Measurements from ENCODE around the gene PAGE3. TPM values are rescaled to one million over a fixed set of nuclear protein-coding genes. Genes with fewer than 3 reads are reported as not detected.

Gene PAGE3, protein sequence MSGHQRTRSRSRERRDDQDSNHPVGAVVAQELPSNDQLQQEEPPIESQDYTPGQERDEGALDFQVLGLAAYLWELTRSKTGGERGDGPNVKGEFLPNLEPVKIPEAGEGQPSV
- polyA plus RNA-seq (2012; ENCODE audit: low read depth, missing spikeins) = not detected

DNA sequence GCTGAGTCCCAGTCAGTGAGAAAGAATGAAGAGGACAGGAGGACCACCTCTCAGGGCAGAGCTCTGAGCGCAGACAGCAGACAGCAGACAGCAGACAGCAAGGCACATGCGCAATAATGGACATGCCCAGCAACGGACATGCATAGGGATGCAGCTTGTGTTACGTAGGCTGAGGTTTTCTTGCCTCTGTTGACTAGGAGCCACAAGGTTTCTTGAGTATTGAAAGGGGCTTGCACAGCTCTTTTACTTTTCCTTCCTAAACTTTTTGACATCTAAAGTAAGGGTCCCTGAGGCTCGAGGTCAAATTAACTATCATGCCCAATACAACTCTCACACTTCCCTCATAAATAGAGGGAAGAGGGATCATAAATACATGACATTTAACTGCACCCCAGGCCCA lies at the start of gene PAGE3:
Gene PAGE3 (minus strand): TSS at position 101 of the 400 bp plus-strand sequence. CDS start 1,013 bp downstream, outside the sequence.
- no peak for TF ChIP-seq POLR2A (IDR thresholded peaks at IDR 0.05; ENCODE audit: low read depth, low read length)
- TF ChIP-seq POLR2AphosphoS5 (IDR thresholded peaks at IDR 0.05; ENCODE audit: low read depth, low read length) = no peak
- no peak for TF ChIP-seq PAX5 (IDR thresholded peaks at IDR 0.05; ENCODE audit: insufficient read depth, low read length, severe bottlenecking)
- TF ChIP-seq POU2F2 (IDR thresholded peaks at IDR 0.05; ENCODE audit: low read depth, low read length) = no peak
- TF ChIP-seq TAF1 (IDR thresholded peaks at IDR 0.05; ENCODE audit: low read depth, low read length) = no peak
- DNase-seq (ENCODE audit: insufficient read length, low spot score) = no peak
- FAIRE-seq = no peak

DNA sequence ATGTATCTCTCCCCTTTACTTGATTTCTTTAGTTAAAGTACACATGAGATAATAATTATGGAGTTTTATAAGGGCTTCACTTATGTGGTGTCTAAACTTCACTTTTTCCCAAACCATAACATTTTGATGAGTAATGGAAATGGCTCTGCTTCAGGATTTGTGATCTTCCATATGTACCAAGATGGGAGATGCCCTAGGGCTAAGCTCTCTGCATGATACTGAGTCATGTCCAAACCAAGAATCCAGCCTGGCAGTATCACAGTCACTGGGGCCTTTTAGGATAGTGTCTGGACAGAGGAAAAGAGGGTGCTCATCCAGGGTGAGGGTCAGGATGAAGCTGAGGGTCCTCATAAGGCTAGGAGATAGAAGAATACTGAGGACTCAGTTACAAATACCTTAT lies 47.9 kb upstream of the PAGE3 start:
- DNase-seq (ENCODE audit: insufficient read length, low spot score) (no peak), FAIRE-seq (no peak)
- TF ChIP-seq POLR2A (IDR thresholded peaks at IDR 0.05; ENCODE audit: low read depth, low read length) (no peak), POU2F2 (IDR thresholded peaks at IDR 0.05; ENCODE audit: low read depth, low read length) (no peak), SPI1 (IDR thresholded peaks at IDR 0.05; ENCODE audit: low read depth, low read length) (no peak)

DNA sequence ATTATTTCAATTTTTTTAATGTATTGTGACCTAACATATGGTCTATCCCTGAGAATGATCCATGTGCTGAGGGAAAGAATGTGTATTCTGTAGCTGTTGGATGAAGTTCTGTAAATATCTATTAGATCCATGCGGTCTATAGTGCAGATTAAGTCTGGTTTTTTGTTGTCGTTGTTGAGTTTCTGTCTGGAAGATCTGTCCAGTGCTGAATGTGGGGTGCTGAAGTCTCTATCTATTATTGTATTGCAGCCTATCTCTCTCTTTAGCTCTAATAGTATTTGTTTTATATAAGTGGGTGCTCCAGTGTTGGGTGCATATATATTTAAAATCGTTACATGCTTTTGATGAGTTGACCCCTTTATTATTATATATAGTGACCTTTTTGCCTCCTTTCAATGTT lies 26.2 kb upstream of the PAGE3 start:
- TF ChIP-seq POU2F2 (IDR thresholded peaks at IDR 0.05; ENCODE audit: low read depth, low read length) (no peak), TAF1 (IDR thresholded peaks at IDR 0.05; ENCODE audit: low read depth, low read length) (no peak), PAX5 (IDR thresholded peaks at IDR 0.05; ENCODE audit: insufficient read depth, low read length, severe bottlenecking) (no peak), POLR2A (IDR thresholded peaks at IDR 0.05; ENCODE audit: low read depth, low read length) (no peak), POLR2AphosphoS5 (IDR thresholded peaks at IDR 0.05; ENCODE audit: low read depth, low read length) (no peak), SPI1 (IDR thresholded peaks at IDR 0.05; ENCODE audit: low read depth, low read length) (no peak)
- no peak for FAIRE-seq
- no peak for DNase-seq (ENCODE audit: insufficient read length, low spot score)

DNA sequence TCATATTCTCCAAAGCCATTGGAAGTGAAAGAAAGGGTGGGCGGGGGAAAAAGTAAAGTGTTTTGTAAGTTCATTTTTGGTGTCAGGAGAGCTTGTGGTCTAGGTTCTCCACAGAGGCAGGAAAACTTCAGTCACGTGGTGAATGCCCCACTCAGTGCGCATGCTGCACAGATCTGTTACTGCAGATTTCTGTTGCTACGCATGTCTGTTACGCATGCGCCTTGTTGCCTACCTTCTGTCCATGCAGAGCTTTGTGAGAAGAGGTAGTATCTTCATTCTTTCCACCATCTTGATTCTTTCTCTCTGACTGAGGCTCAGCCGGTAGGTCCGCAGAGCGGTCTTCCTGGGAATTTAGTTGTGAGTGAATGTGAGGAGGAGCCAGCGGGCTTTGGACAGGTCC lies 15.1 kb upstream of the PAGE3 start:
- DNase-seq (ENCODE audit: insufficient read length, low spot score) (no peak), FAIRE-seq (no peak)
- TF ChIP-seq TAF1 (IDR thresholded peaks at IDR 0.05; ENCODE audit: low read depth, low read length) = no peak
- TF ChIP-seq POLR2A (IDR thresholded peaks at IDR 0.05; ENCODE audit: low read depth, low read length) = no peak
- TF ChIP-seq SPI1 (IDR thresholded peaks at IDR 0.05; ENCODE audit: low read depth, low read length) = no peak
- no peak for TF ChIP-seq PAX5 (IDR thresholded peaks at IDR 0.05; ENCODE audit: insufficient read depth, low read length, severe bottlenecking)
- no peak for TF ChIP-seq POLR2AphosphoS5 (IDR thresholded peaks at IDR 0.05; ENCODE audit: low read depth, low read length)
- TF ChIP-seq POU2F2 (IDR thresholded peaks at IDR 0.05; ENCODE audit: low read depth, low read length) = no peak

DNA sequence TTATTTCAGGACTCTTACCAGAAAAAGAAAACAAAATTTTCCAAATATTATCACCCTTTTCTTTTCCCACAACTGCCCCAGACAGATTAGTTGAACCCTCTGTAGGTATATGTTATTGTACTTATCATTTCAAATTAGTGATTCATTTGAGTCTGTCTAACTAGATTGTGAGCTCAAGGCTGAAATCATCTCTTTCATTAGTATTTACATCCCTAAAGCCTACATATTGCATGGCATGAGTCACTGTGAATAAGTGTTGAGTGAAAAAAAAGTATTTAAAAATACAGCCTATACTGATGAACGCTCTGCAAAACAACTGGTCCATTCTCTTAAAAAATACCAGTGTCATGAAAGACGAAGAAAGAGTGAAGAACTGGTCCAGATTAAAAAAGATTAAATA lies 3.9 kb downstream of the PAGE3 start:
- FAIRE-seq (no peak), DNase-seq (ENCODE audit: insufficient read length, low spot score) (no peak)
- TF ChIP-seq TAF1 (IDR thresholded peaks at IDR 0.05; ENCODE audit: low read depth, low read length) = no peak
- no peak for TF ChIP-seq PAX5 (IDR thresholded peaks at IDR 0.05; ENCODE audit: insufficient read depth, low read length, severe bottlenecking)
- TF ChIP-seq POU2F2 (IDR thresholded peaks at IDR 0.05; ENCODE audit: low read depth, low read length) = no peak
- TF ChIP-seq SPI1 (IDR thresholded peaks at IDR 0.05; ENCODE audit: low read depth, low read length) = no peak
- no peak for TF ChIP-seq POLR2A (IDR thresholded peaks at IDR 0.05; ENCODE audit: low read depth, low read length)
- no peak for TF ChIP-seq POLR2AphosphoS5 (IDR thresholded peaks at IDR 0.05; ENCODE audit: low read depth, low read length)

DNA sequence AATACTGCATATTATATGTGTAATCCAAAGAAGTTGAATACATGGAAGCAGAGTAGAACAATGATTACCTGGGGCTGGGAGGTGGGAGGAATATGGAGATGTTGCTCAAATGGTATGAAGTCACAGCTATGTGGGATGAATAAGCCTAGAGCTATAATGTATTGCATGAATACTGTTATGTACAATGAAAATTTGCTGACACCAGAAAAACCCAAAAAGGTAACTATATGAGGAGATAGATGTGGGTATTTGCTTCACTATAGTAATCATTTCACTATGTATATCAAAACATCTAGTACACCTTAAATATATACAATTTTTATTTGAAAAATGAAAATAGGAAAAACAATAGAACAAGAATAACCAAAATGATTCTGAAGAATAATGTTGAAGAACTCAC lies 11.2 kb downstream of the PAGE3 start:
- TF ChIP-seq TAF1 (IDR thresholded peaks at IDR 0.05; ENCODE audit: low read depth, low read length) (no peak), POLR2AphosphoS5 (IDR thresholded peaks at IDR 0.05; ENCODE audit: low read depth, low read length) (no peak), POU2F2 (IDR thresholded peaks at IDR 0.05; ENCODE audit: low read depth, low read length) (no peak)
- DNase-seq (ENCODE audit: insufficient read length, low spot score) = no peak
- FAIRE-seq = no peak

DNA sequence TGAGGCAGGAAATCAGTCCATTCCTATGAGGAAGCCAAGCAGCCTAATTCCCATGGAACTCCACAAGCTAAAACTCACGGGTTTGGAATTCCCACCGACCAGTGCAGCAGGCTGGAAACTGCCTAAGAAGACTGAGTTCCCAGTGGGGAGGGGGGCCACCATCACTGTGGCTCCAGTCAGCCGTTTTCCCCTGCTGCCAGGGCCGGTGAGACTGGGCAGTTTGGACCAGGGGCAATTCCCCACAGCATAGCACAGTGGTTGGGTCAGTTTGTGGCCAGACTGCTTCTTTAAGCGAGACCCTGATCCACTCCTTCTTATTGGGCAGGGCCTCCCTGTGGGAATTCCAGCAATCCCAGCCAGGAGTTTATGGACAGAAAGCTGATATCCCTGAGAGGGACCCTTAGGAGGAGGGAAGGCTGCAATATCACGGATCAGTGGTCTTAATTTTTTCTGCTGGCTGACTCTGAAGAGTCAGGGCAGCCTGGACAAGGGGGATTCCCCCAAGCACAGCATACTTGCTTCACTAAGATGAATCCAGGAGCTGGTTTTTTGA lies 23.9 kb downstream of the PAGE3 start:
- no peak for DNase-seq (ENCODE audit: insufficient read length, low spot score)
- TF ChIP-seq POU2F2 (IDR thresholded peaks at IDR 0.05; ENCODE audit: low read depth, low read length) = no peak
- TF ChIP-seq POLR2A (IDR thresholded peaks at IDR 0.05; ENCODE audit: low read depth, low read length) = no peak
- TF ChIP-seq TAF1 (IDR thresholded peaks at IDR 0.05; ENCODE audit: low read depth, low read length) = no peak
- TF ChIP-seq POLR2AphosphoS5 (IDR thresholded peaks at IDR 0.05; ENCODE audit: low read depth, low read length) = no peak
- no peak for TF ChIP-seq SPI1 (IDR thresholded peaks at IDR 0.05; ENCODE audit: low read depth, low read length)
- TF ChIP-seq PAX5 (IDR thresholded peaks at IDR 0.05; ENCODE audit: insufficient read depth, low read length, severe bottlenecking) = no peak
- FAIRE-seq = no peak

DNA sequence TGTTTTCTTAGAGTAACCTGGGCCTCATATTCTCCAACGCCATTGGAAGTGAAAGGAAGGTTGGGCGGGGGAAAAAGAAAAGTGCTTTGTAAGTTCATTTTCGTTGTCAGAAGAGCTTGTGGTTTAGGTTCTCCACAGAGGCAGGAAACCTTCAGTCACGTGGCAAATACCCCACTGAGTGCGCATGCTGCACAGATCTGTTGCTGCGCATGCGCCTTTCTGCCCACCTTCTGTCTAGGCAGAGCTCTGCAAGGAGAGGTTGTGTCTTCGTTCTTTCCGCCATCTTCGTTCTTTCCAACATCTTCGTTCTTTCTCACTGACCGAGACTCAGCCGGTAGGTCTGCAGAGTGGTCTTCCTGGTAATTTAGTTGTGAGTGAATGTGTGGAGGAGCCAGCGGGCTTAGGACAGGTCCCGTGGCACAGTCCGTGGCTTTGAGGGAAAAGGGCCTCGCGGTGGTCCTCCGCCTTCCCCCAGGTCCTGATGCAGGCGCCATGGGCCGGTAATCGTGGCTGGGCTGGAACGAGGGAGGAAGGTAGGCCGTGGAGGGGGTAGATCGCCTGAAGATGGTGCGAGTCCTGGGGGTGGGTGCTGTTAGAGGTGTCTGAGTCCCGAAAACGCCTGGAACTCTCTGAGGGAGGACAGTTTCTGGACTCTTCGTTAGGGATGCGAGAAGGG lies 44.5 kb downstream of the PAGE3 start, which contains the start of gene PAGE5:
Gene PAGE5 (plus strand): TSS at position 228 of the 676 bp plus-strand sequence. CDS start 1,037 bp downstream, outside the sequence.
- TF ChIP-seq SPI1 (IDR thresholded peaks at IDR 0.05; ENCODE audit: low read depth, low read length) = no peak
- TF ChIP-seq POLR2AphosphoS5 (IDR thresholded peaks at IDR 0.05; ENCODE audit: low read depth, low read length) = no peak
- no peak for TF ChIP-seq PAX5 (IDR thresholded peaks at IDR 0.05; ENCODE audit: insufficient read depth, low read length, severe bottlenecking)
- no peak for TF ChIP-seq TAF1 (IDR thresholded peaks at IDR 0.05; ENCODE audit: low read depth, low read length)
- TF ChIP-seq POU2F2 (IDR thresholded peaks at IDR 0.05; ENCODE audit: low read depth, low read length) = no peak
- no peak for TF ChIP-seq POLR2A (IDR thresholded peaks at IDR 0.05; ENCODE audit: low read depth, low read length)
- FAIRE-seq (no peak), DNase-seq (ENCODE audit: insufficient read length, low spot score) (no peak)

DNA sequence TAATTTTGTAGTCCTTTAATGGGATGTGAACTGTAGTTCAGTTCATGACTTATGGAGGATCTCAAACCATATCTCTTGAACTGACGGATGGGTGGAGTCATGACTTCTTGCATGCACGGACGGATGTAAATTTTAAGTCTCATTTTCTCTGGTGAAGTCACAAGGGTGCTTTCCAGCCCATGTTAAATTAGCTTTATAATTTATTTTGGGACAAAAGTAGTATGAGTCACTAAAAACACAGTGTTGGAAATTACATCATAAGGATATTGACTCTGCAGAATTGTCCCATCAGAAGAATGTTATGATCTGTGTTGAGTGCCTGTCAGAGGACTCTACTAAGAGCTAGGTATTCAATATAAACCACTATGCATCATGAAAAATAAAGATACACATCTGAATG lies 51.3 kb downstream of the PAGE3 start:
- no peak for DNase-seq (ENCODE audit: insufficient read length, low spot score)
- FAIRE-seq = no peak
- no peak for TF ChIP-seq POLR2A (IDR thresholded peaks at IDR 0.05; ENCODE audit: low read depth, low read length)
- TF ChIP-seq PAX5 (IDR thresholded peaks at IDR 0.05; ENCODE audit: insufficient read depth, low read length, severe bottlenecking) = no peak
- no peak for TF ChIP-seq POU2F2 (IDR thresholded peaks at IDR 0.05; ENCODE audit: low read depth, low read length)
- no peak for TF ChIP-seq TAF1 (IDR thresholded peaks at IDR 0.05; ENCODE audit: low read depth, low read length)
- no peak for TF ChIP-seq SPI1 (IDR thresholded peaks at IDR 0.05; ENCODE audit: low read depth, low read length)
- no peak for TF ChIP-seq POLR2AphosphoS5 (IDR thresholded peaks at IDR 0.05; ENCODE audit: low read depth, low read length)

Measured in GM12891 (cell line).